Panc1 (cell line): ENCODE results near the gene SKIC8. TPM values are rescaled to one million over a fixed set of nuclear protein-coding genes. Genes with fewer than 3 reads are reported as not detected.

ENCODE experiments used
- ATAC-seq: fragments of 200-7000 bp; cut with Tn5 transposase; 2 replicates; pipeline ENCODE4 v1.9.1; 2020; ENCODE audit warnings: mild to moderate bottlenecking, moderate library complexity
- BruUV-seq: library from RNA; stranded (reverse); fragments of 400-500 nt; replicated peaks from 2 replicates; lab custom pipeline; 2021; lab: Mats Ljungman, UMichigan
- CTCF ChIA-PET: fragments of 300-600 bp; sonication (Branson Sonifier 250); formaldehyde crosslinking; loops from one replicate; lab custom pipeline; 2022; ENCODE audit warnings: antibody characterized with exemption; lab: Charles Lee
- POLR2A ChIA-PET: fragments of 300-600 bp; sonication (Branson Sonifier 250); formaldehyde crosslinking; loops from one replicate; lab custom pipeline; 2022; ENCODE audit warnings: antibody characterized with exemption; lab: Charles Lee
- DNase-seq: peaks from one replicate; pipeline ENCODE4 v3.0.0-alpha.2; 2010; ENCODE audit warnings: low read depth, low spot score
- H3K27ac ChIP-seq: 2 replicates; pipeline ENCODE4 v1.5.1; 2011; ENCODE audit warnings: mild to moderate bottlenecking, low read length, inconsistent platforms
- H3K27me3 ChIP-seq: fragments of 200-500 bp; sonication (Bioruptor generic); 2 replicates; pipeline ENCODE4 v1.6.0; 2014; ENCODE audit warnings: low read length, inconsistent platforms; ENCODE audit not compliant: control insufficient read depth, insufficient read depth
- H3K36me3 ChIP-seq: fragments of 200-500 bp; sonication (Bioruptor generic); 2 replicates; pipeline ENCODE4 v1.5.1; 2014; ENCODE audit warnings: inconsistent platforms, mild to moderate bottlenecking, low read length, moderate library complexity; ENCODE audit not compliant: control insufficient read depth, insufficient read depth
- H3K4me1 ChIP-seq: 2 replicates; pipeline ENCODE4 v1.5.1; 2011; ENCODE audit warnings: inconsistent platforms, mild to moderate bottlenecking, low read length, moderate library complexity; ENCODE audit not compliant: control insufficient read depth, insufficient read depth
- H3K4me3 ChIP-seq, 2 experiments: 2 replicates each; pipeline ENCODE4 v1.5.1; 2011 to 2012; ENCODE audit warnings: low read depth in 2 of 2, low read length in 2 of 2, mild to moderate bottlenecking in 2 of 2, inconsistent platforms in 1 of 2, moderate library complexity in 1 of 2
- H3K9me3 ChIP-seq: fragments of 200-500 bp; sonication (Bioruptor generic); 2 replicates; pipeline ENCODE4 v1.5.1; 2014; ENCODE audit warnings: low read depth, mild to moderate bottlenecking, inconsistent platforms, low read length, moderate library complexity; ENCODE audit not compliant: control insufficient read depth, insufficient read depth
- CTCF ChIP-seq: fragments of 450-650 bp; IDR thresholded peaks from 2 replicates; pipeline ENCODE4 v1.5.1; 2017; ENCODE audit warnings: mild to moderate bottlenecking
- POLR2AphosphoS5 ChIP-seq: IDR thresholded peaks from 2 replicates; pipeline ENCODE4 v1.6.1; 2012; ENCODE audit warnings: mild to moderate bottlenecking, low read depth, low read length, moderate library complexity
- REST ChIP-seq, 2 experiments: IDR thresholded peaks; 2 replicates each; pipeline ENCODE4 v1.6.1; 2011 to 2012; ENCODE audit warnings: low read depth in 2 of 2, control low read depth in 1 of 2, low read length in 1 of 2, mild to moderate bottlenecking in 1 of 2, moderate library complexity in 1 of 2; ENCODE audit not compliant: insufficient read depth in 1 of 2
- SIN3A ChIP-seq: IDR thresholded peaks from 2 replicates; pipeline ENCODE4 v1.6.1; 2012; ENCODE audit warnings: low read depth, mild to moderate bottlenecking, low read length, moderate library complexity, borderline replicate concordance; ENCODE audit not compliant: insufficient read depth
- TCF7L2 ChIP-seq: IDR thresholded peaks from 2 replicates; pipeline ENCODE4 v1.6.1; 2011; ENCODE audit warnings: mild to moderate bottlenecking, low read depth, low read length, inconsistent platforms
- in situ Hi-C: cut with HindIII; loops from 2 replicates; pipeline ENCODE4 v1.10.0; 2016; ENCODE audit warnings: low sequenced_read_pairs, low pct_unique_long_range_greater_than_20kb
- intact Hi-C: fragments of 100-400 bp; cut with micrococcal nuclease; formaldehyde crosslinking; loops from one replicate; pipeline ENCODE4 v1.10.0; 2022; ENCODE audit not compliant: unreplicated experiment
- total RNA-seq: library from RNA; stranded (reverse); gene quantifications from one replicate; pipeline ENCODE4 v1.2.1, GENCODE V29; 2021; ENCODE audit not compliant: unreplicated experiment

SKIC8 gene
- total RNA-seq, 1 experiment from 2014 or later, result 66.3 TPM

- POLR2A ChIA-PET, result interaction anchor here (0.5 kb wide), 1 partner anchor 37 kb away, joined by 5 read pairs; no protein-coding TSS in a partner anchor
- in situ Hi-C loops (no loop called here), intact Hi-C loops (no loop called here)
- Histone ChIP-seq H3K27ac (no peak overlapping the region), H3K4me3 (no peak overlapping the region), H3K9me3 (no peaks in the 10 kb centered on the region), H3K36me3 (no peaks in the 10 kb centered on the region), H3K27me3 (no peaks in the 10 kb centered on the region), H3K4me1 (peaks cover 4% of the 10 kb centered on the region)
- no peak; the same call in 1 of the 2 replicates for TF ChIP-seq CTCF
- no peak for TF ChIP-seq TCF7L2
- TF ChIP-seq POLR2AphosphoS5, result no peak
- TF ChIP-seq REST (IDR thresholded peaks at IDR 0.05; ENCODE audit: insufficient read depth in 1 of 2, low read depth in 2 of 2, low read length in 1 of 2), result no peak
- no peak for TF ChIP-seq SIN3A
- BruUV-seq, result no TSS peak
- DNase-seq, result no peak
- CTCF ChIA-PET, result interaction anchor here (0.7 kb wide), 1 partner anchor 106 kb away, joined by 6 read pairs; no protein-coding TSS in a partner anchor
- peak; percentile 73 for ATAC-seq
Measured at GRCh38 chr15:78317145-78317836, 17.9 kb upstream of the SKIC8 start.

- H3K9me3 ChIP-seq, result no peaks in the 10 kb centered on the region
- no peaks in the 10 kb centered on the region for H3K36me3 ChIP-seq
- no peak overlapping the region for H3K4me3 ChIP-seq
- no peak for DNase-seq
- in situ Hi-C loops (no loop called here), intact Hi-C loops (no loop called here)
- ChIA-PET POLR2A (interaction anchor here (0.5 kb wide), 1 partner anchor 37 kb away, joined by 5 read pairs; no protein-coding TSS in a partner anchor), CTCF (interaction anchor here (0.6 kb wide), 1 partner anchor 28 kb away, joined by 3 read pairs; no protein-coding TSS in a partner anchor)
- ATAC-seq, result no peak
- no peaks in the 10 kb centered on the region for H3K27me3 ChIP-seq
- H3K4me1 ChIP-seq, result no peaks in the 10 kb centered on the region; the same call in 1 of the 2 replicates
- H3K27ac ChIP-seq, result peak overlapping the region; percentile 23
- TF ChIP-seq CTCF (no peak), REST (IDR thresholded peaks at IDR 0.05; ENCODE audit: insufficient read depth in 1 of 2, low read depth in 2 of 2, low read length in 1 of 2) (no peak), SIN3A (no peak), POLR2AphosphoS5 (no peak), TCF7L2 (no peak)
- no TSS peak for BruUV-seq
Measured at GRCh38 chr15:78316283-78317083, 17.1 kb upstream of the SKIC8 start.
